ENCODE measurements around the gene BDKRB1. TPM values are rescaled to one million over a fixed set of nuclear protein-coding genes. Genes with fewer than 3 reads are reported as not detected.

The BDKRB1 gene
- total and polyA plus RNA-seq, 9 of the 15 experiments (the other 6 are each of a cell fraction or from before 2014, with no cell fraction given), result 0.06 to 0.23 (median 0.09) TPM; not detected in 1

GRCh38 chr14:96224480-96225096 is 31.4 kb upstream of the BDKRB1 start (continued):
- TF ChIP-seq ZNF449 (CRISPR knock-in tag; IDR thresholded peaks at IDR 0.05), result no peak
- TF ChIP-seq PTTG1 (tag; IDR thresholded peaks at IDR 0.05; ENCODE audit: low read depth), result no peak
- no peak for TF ChIP-seq HMG20B (CRISPR knock-in tag; IDR thresholded peaks at IDR 0.05)
- TF ChIP-seq NFE2 (IDR thresholded peaks at IDR 0.05; ENCODE audit: low read depth), result no peak
- no peak for TF ChIP-seq ELF2 (CRISPR knock-in tag; IDR thresholded peaks at IDR 0.05)
- no peak for TF ChIP-seq ESRRA (IDR thresholded peaks at IDR 0.05; ENCODE audit: borderline replicate concordance, low read depth)
- TF ChIP-seq ZBTB33 (CRISPR knock-in tag; IDR thresholded peaks at IDR 0.05), result no peak
- no peak for TF ChIP-seq HOXB6 (CRISPR knock-in tag; IDR thresholded peaks at IDR 0.05; ENCODE audit: borderline replicate concordance)
- TF ChIP-seq ZBTB34 (CRISPR knock-in tag; IDR thresholded peaks at IDR 0.05), result no peak
